Measurements from ENCODE around the gene ATP8A2. TPM values are rescaled to one million over a fixed set of nuclear protein-coding genes. Genes with fewer than 3 reads are reported as not detected.

Gene ATP8A2
- total RNA-seq, 6 experiments from 2014 or later = not detected

GRCh38 chr13:25379011-25379410, 7.2 kb downstream of the ATP8A2 start:
- TF ChIP-seq CTCF (IDR thresholded peaks at IDR 0.05) = no peak
- TF ChIP-seq POLR2A (IDR thresholded peaks at IDR 0.05) = no peak
- 47% methylated on average over 1 of the region's 1 CpG for WGBS (ENCODE audit: insufficient coverage, low coverage, low lambda C conversion rate, missing lambda C conversion rate)
- ATAC-seq = no peak
- intact Hi-C loops (cut with DNase I) = no loop called here
- no peak for DNase-seq
- no peaks in the 10 kb centered on the region for H3K4me1 ChIP-seq
- no peak overlapping the region for H3K4me3 ChIP-seq
- no peak overlapping the region for H3K27ac ChIP-seq
- no peaks in the 10 kb centered on the region for H3K9me3 ChIP-seq
- no peaks in the 10 kb centered on the region for H3K27me3 ChIP-seq
- H3K36me3 ChIP-seq = no peaks in the 10 kb centered on the region

- whole genome bisulfite sequencing (ENCODE audit: insufficient coverage, low coverage, low lambda C conversion rate, missing lambda C conversion rate) = 78% methylated on average over 4 of the region's 4 CpGs
- intact Hi-C loops (cut with DNase I) = no loop called here
Observed at GRCh38 chr13:25380082-25380481, 8.3 kb downstream of the ATP8A2 start.

GRCh38 chr13:25380741-25381324, 9.1 kb downstream of the ATP8A2 start:
- H3K4me1 ChIP-seq = no peaks in the 10 kb centered on the region

More at GRCh38 chr13:25380082-25380481, 8.3 kb downstream of the ATP8A2 start:
- Histone ChIP-seq H3K27ac (no peak overlapping the region), H3K36me3 (no peaks in the 10 kb centered on the region), H3K27me3 (no peaks in the 10 kb centered on the region), H3K4me3 (no peak overlapping the region), H3K9me3 (no peaks in the 10 kb centered on the region), H3K4me1 (no peaks in the 10 kb centered on the region)
- DNase-seq (no peak), ATAC-seq (no peak)
- TF ChIP-seq POLR2A (IDR thresholded peaks at IDR 0.05) (no peak), CTCF (IDR thresholded peaks at IDR 0.05) (no peak)

GRCh38 chr13:25384758-25385410, 13.1 kb downstream of the ATP8A2 start:
- H3K4me1 ChIP-seq = no peaks in the 10 kb centered on the region
- no peaks in the 10 kb centered on the region for H3K27me3 ChIP-seq
- H3K27ac ChIP-seq = no peak overlapping the region
- no peak for ATAC-seq
- no peak overlapping the region for H3K4me3 ChIP-seq
- TF ChIP-seq CTCF (IDR thresholded peaks at IDR 0.05) (no peak), POLR2A (IDR thresholded peaks at IDR 0.05) (no peak)
- H3K36me3 ChIP-seq = no peaks in the 10 kb centered on the region
- intact Hi-C loops (cut with DNase I) = no loop called here
- no peak for DNase-seq
- 29% methylated on average over 4 of the region's 4 CpGs for WGBS (ENCODE audit: insufficient coverage, low coverage, low lambda C conversion rate, missing lambda C conversion rate)
- H3K9me3 ChIP-seq = no peaks in the 10 kb centered on the region

More at GRCh38 chr13:25380741-25381324, 9.1 kb downstream of the ATP8A2 start:
- H3K27ac ChIP-seq = no peak overlapping the region
- no peak for DNase-seq
- H3K36me3 ChIP-seq = no peaks in the 10 kb centered on the region
- H3K27me3 ChIP-seq = no peaks in the 10 kb centered on the region
- intact Hi-C loops (cut with DNase I) = no loop called here
- WGBS (ENCODE audit: insufficient coverage, low coverage, low lambda C conversion rate, missing lambda C conversion rate) = 44% methylated on average over 7 of the region's 7 CpGs
- no peaks in the 10 kb centered on the region for H3K9me3 ChIP-seq
- H3K4me3 ChIP-seq = no peak overlapping the region
- no peak for ATAC-seq
- TF ChIP-seq CTCF (IDR thresholded peaks at IDR 0.05) (no peak), POLR2A (IDR thresholded peaks at IDR 0.05) (no peak)

All from right lobe of liver (tissue), 6 donors.